Right hindlimb (tissue), 1 donor: ENCODE measurements around the gene BNC2.

Experiments used
- DNase-seq: peaks from one replicate; pipeline ENCODE4 v3.0.0-alpha.2; 2018

BNC2 gene

GRCh38 chr9:16708656-16709435 is 161.6 kb downstream of the BNC2 start:
- DNase-seq, result no peak

GRCh38 chr9:16705111-16705604 is 165.3 kb downstream of the BNC2 start:
- DNase-seq, result peak; percentile 90

GRCh38 chr9:16704116-16705110 is 166.1 kb downstream of the BNC2 start:
- peak; percentile 70 for DNase-seq

- no peak for DNase-seq
Measured at GRCh38 chr9:16701347-16701746, 169.1 kb downstream of the BNC2 start.

GRCh38 chr9:16693616-16694015 is 176.9 kb downstream of the BNC2 start:
- DNase-seq, result peak; percentile 43

- no peak for DNase-seq
Measured at GRCh38 chr9:16690628-16691027, 179.8 kb downstream of the BNC2 start.

GRCh38 chr9:16690205-16690604 is 180.3 kb downstream of the BNC2 start:
- no peak for DNase-seq

GRCh38 chr9:16689351-16689938 is 181.0 kb downstream of the BNC2 start:
- DNase-seq, result peak; percentile 51

- no peak for DNase-seq
Measured at GRCh38 chr9:16688814-16689213, 181.7 kb downstream of the BNC2 start.

- DNase-seq, result no peak
Measured at GRCh38 chr9:16687678-16688369, 182.6 kb downstream of the BNC2 start.

GRCh38 chr9:16683326-16683725 is 187.1 kb downstream of the BNC2 start:
- no peak for DNase-seq

GRCh38 chr9:16682273-16682672 is 188.2 kb downstream of the BNC2 start:
- DNase-seq, result no peak

- no peak for DNase-seq
Measured at GRCh38 chr9:16681652-16681987, 188.8 kb downstream of the BNC2 start.

- DNase-seq, result peak; percentile 51
Measured at GRCh38 chr9:16680975-16681651, 189.4 kb downstream of the BNC2 start.

- DNase-seq, result no peak
Measured at GRCh38 chr9:16680541-16680940, 189.9 kb downstream of the BNC2 start.

GRCh38 chr9:16679327-16679821 is 191.1 kb downstream of the BNC2 start:
- DNase-seq, result peak; percentile 31

GRCh38 chr9:16676519-16676918 is 194.0 kb downstream of the BNC2 start:
- DNase-seq, result no peak

GRCh38 chr9:16675131-16675530 is 195.3 kb downstream of the BNC2 start:
- DNase-seq, result no peak

- DNase-seq, result no peak
Measured at GRCh38 chr9:16673171-16673570, 197.3 kb downstream of the BNC2 start.

GRCh38 chr9:16672501-16672900 is 198.0 kb downstream of the BNC2 start:
- DNase-seq, result no peak

- no peak for DNase-seq
Measured at GRCh38 chr9:16671591-16672137, 198.8 kb downstream of the BNC2 start.

- DNase-seq, result no peak
Measured at GRCh38 chr9:16670791-16671190, 199.7 kb downstream of the BNC2 start.
